Left renal cortex interstitium (tissue), 4 donors: ENCODE results near the gene PLA2G4F. TPM values are rescaled to one million over a fixed set of nuclear protein-coding genes. Genes with fewer than 3 reads are reported as not detected.

Source experiments
- DNase-seq, 4 donors: peaks; one replicate each; pipeline ENCODE4 v3.0.0-alpha.2; 2013; ENCODE audit warnings: low read depth in 4 of 4, low spot score in 2 of 4, missing footprints in 1 of 4
- polyA plus RNA-seq, 4 donors: library from polyadenylated mRNA; unstranded; fragments of 120-200 nt; gene quantifications; one replicate each; pipeline ENCODE4 v1.2.1, GENCODE V29; 2013; ENCODE audit not compliant: insufficient read length in 4 of 4

The PLA2G4F gene
- polyA plus RNA-seq, 4 donors: 20.2 to 40.9 (median 29.1) TPM

DNA sequence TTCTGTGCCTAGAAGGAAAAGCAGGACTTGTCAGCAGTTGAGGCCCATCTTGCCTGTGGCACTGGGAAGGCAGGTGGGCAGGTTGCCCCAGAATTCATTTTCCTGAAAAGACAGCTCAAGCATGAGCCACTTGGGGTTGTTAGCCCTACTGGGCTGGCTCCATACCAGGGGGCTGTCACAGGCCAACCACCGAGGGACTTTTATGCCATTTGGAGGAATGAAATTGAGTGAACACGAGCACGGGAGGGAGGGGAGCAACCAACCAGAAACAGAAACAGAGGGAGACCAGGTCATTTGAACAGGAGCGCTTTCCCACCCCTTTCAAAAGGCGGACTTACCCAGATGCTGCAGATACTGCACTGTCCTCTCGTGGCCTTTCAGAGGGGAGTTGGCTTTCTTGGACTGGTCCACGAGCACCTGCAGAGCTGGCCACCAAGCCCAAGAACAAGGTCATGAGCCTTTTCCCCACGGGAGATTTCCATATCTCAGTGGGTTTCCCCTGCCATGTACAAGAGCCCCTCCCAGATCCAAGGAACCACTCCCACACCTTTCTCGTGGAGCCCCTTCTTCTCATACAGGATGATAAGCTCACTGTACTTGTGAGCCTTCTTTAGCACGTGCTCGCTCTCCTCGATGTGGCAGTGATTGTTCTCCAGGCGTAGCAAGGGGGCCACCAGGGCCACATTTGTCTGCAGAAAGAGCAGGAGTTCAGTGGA, 9.9 kb upstream of the PLA2G4F start:
- DNase-seq: no peak

DNA sequence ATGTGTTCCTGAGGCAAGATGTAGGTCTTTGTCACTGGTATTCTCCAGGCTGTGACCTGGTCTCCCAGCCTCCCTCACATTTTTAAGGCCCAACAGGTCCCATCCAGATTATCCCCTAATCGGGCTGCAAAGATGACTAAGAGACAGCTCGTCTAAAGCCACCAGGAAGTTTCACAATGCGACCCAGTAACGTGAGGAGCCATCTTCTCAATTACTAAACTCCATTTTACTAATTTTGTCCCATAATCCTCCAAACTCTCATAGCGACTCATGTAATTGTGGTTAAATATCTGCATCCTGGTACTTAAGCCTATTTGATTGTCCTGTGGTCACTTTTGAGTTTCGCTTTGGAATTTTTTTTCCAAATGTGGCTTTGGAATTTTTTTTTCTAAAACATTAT, 8.7 kb upstream of the PLA2G4F start:
- no peak for DNase-seq

DNA sequence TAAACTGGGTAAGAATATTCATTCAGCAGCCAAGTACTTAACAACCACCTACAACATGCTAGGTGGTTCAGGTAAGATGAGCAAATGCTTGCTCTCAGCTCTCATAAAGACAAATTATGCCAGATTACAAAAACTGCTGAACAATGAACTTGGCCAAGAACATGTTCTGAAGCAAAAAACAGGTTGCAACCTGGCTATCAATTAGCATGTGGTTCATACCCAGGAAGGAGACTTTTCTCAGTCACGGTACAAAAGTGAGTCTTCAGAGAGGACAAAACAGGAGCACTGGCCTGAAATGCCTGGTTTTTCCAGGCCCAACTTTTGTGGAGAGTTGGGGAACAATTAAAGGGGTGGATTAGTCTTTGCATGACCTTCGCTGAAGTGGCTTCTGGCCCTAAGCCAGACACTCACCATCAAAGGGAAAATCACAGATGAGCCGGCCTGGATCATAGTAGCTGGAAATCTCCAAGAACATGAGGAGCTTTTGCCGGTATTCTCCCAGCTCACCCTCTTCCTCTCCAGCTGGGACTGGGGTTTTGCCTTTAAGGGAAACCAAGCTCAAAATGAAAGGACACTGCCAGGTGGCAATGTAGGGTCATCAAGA, 7.6 kb upstream of the PLA2G4F start:
- DNase-seq: no peak

DNA sequence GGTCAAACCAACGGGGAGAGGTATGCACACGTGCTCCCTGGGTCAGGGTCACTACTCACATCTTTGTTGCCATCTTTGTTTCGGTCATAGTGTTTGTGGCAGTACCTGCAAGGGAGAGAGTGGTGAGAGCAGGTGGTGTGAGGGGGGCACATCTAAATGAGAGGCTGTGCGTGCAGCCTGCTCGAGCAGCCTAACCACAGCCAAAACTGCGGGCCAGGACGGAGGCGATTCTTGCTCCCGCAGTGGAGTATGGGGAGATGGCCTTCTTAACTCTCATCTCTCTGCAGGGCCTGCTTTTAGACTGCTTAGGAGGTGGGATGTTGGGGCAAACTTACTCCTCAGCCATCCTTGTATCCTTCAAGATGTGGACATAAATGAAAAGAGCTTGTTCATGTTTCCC, 6.9 kb upstream of the PLA2G4F start:
- DNase-seq: no peak

DNA sequence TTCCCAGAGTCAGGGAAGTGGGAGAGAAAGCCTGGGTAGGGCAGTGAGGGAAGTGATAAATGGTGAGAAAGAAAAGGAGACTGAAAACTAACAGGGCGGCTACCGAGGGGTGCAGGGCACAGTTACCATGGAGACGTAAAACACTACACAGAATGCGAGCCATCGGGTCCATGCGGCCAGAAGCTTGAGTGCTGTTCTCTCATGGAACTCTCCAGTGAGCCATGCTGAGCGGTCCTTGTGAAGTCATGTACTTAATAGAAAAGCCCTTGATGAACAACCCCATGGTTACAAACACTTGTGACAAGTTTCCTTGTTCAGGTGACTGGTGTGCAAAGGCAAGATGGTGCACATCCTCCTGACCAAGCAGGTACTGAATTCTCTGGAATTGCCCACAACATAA, 3.7 kb upstream of the PLA2G4F start:
- DNase-seq: no peak

DNA sequence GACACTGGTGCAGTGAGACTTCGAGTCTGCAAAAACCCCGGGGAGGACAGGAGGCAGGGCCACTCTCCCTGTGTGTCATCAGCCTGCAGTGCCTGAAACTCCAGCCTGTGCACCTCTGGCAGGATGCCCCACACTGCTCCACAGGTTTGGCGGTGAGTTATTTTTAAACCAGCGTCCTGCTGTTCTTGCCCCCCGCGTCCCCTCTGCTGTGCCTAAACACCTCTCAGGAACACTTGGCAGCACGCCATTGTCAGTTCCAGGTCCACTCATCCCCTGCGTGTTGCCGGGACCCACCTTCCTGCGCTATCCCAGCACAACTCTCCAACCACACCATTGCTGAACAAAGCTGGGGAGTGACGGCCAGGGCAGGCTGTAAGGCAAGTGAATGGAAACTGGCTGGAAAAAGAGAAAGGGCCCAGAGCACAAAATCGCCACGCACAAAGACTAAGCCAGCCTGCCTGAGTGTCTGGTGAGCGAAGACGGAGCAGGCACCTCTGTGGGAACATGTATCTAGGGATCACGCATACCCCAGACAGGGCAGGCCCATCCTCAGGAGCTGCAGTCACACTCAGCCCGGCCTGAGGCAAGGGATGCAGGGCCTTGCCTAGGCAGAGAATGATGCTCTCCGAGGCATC, 3.1 kb upstream of the PLA2G4F start:
- DNase-seq: no peak

DNA sequence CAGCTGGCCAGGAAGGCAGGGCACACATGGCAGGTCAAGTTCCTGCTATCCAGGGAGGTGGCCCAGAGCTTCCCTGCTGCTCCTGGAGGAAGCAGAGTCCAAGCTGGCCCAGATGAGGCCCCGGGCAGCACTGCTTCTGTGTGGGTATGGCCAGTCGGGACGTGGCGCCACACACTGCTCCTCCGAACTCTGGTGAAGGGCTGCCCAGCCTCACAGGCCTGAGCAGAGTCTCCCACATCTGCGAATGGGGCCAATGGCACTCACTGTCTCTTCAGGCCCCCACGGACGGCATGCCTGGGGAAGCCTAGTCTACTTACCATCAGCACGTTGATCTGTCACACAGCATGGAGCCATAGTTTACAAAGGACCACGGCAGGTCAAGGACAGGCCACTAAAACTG, 2.5 kb upstream of the PLA2G4F start:
- no peak for DNase-seq

DNA sequence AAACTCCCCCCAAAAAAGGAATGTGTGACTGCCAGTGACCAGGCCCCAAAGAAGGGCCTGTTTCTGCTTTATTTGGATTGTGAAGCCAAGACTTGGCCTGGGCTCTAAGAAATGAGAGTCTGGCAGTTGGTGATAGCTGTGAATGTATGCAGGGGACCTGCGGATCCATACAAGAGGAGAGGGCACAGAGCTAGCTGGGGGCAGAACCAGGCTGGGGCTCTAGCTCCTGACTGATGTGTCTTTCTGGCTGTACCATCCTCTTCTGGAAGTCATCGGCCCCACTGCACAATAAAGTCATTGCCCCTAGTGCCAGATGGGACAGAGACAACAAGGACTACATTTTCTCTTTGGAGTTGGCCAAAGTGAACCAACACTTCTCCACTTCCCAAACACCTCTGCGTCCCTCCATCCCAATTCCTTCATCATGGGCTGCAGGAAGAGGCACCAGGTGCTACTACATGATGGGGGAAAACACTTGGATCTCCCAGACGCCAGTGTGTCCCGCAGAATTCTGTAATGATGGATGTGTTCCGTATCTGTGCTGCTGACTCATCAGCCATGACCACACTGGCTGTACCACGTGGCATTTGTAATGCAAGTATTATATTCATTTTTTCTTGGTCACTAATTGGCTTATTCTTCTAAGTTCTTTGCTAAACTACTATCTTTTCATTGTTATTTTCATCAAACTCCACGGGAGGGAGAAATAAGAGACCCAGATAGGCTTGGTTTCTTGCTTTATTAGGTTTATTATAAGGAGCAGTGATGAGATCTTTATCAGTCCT, 1.7 kb upstream of the PLA2G4F start:
- no peak for DNase-seq

DNA sequence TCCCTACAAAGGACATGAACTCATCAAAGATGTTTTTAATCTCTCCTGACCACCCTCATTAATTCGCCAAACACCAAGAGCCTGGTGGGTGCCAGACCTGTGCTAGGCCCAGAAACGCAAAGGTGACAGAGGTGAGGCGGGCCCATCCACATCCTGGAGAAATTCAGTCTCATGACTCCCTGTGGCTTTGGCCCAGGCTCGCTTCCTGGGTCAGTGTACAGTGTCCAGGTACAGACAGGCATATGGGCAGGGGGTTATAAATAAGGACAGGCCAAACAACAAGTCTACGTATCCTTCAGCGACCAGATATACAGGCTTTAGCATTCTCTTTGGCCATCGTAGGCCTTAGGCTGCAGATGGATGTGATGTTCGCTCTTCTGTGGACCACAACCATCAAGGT, 945 bp upstream of the PLA2G4F start:
- DNase-seq: no peak

DNA sequence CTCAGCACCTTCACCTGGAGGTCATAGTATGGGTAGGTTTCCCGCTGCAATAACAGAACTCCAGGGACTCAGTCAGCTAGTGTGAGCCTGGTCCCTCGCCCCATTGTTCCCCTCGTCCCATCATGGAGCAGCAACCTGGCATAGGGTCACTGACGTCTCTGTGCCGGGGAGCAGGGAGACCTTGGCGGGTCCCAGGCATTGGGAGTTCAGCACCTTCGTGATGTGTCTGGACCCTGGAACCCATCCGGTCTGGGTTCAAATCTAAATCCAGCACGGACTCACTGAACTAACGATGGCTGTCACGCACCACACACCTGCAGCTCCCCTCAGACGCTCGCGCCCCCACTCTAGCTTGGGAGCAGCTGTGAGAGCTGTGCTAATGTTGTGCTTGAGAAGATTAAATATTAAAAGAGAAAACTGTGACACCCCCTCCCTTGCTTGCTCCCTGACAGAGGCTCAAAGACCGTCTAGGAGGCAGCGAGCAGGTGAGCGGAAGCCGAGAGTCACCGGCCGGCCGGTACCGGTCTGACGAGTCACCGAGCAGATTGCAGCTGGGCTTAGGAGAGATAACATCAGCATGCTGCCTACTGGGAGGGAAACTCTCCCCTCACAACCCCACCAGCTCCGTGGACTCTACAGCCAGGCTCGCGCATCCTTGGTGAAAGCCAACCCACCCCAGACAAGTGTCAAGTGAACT, 742 bp downstream of the PLA2G4F start:
- no peak for DNase-seq

DNA sequence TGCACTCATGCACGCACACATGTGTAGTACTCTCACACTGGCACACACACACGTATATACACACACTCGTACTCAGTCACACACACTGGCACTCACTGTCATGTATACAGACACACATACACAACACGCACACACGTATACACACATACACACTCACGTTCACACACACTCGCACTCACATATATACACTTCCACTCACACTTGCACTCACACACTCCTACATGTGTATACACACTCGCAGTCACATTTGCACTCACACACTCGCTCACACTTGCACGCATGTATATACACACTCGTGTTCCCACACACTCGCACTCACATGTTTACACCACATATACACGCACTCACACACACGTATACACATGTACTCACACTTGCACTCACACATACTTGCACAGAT, 1.5 kb downstream of the PLA2G4F start:
- no peak for DNase-seq

DNA sequence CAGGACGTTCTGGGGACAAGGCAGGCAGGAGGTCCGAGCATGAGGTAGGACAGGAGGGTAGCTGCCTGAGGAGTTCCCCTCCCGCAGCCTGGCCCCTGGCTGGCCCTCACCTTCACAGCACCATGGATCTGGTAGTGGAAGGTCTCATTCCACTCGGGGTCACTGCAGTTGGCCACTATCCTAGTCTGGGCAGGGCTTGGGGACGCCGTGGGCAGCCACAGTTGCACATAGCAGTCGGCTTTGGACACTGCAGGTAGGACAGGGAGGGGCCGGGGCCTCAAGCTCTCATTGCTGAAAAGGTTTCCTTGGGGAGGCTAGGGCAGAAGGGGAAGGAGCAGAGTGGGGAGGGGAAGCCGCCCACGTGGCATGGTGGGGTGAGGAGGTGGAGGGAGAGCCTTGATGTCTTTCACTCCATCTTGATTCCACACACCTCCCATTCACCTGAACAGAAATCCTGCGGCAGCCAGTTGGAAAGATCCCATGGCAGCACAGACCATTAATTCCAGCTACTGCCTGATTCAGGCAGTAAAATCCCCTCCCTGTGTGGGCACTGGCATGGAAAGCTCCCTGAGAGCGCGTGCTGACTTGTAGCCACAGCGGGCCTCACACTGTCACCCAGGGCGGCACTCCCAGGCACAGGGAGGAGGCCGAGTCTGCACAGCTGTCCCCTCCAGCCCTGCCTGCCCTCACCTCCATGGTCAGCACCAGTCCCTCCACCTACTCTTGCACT, 2.1 kb downstream of the PLA2G4F start:
- peak; percentile 45 to 70 (median 52) for DNase-seq

DNA sequence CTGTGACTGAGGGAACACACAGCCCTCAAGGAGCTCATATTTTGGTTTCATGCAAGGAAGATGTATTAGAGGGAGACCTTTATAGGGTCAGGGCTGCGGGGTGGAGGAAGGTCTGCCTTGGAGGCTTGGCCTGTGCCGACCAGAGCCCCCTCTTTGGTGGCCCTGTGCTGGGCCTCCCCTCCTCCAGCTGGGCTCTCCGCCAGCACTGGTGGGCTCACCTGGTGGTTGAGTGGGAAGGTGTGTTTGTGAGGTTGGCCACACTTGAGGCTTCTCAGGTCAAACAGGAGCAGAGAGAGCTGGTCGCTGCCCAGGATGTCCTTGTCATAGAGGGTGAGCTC, 2.6 kb downstream of the PLA2G4F start:
- no peak for DNase-seq

DNA sequence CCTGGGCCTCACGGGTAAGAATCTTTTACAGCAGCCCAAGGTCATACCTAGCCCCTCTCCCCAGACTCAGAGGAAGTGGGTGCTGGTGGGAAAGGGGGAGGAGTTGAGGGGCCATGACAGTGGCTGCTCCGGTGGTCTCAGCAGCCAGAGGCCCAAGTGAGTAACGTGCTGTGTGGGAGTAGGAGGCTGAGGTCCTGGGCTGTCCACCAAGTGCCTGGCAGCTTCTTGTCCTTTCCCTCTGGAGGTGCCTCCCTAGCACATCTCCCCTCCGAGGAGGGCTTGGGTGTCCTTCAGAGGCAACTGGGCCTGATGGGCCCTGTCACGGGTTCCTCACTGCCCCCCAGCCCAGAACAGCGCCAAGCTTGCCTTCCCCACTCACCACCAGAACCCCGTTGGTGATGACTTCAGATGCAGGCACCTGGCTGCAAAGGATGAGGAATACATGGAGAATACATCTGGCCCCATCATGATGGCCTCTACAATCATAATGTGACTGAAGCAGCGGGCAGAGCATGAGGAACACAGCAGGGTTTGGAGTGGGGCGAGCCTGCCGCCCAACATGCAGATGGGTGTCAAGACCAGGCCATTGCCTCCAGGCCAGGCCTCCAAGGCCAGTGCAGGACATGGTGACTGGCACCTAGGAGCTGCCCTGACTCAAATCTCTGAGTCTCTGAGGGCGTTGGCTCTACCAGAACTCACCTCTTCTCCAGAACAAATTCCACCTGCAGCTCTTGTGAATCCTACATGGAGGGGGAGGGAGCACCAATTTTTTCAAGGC, 3.3 kb downstream of the PLA2G4F start:
- no peak for DNase-seq

DNA sequence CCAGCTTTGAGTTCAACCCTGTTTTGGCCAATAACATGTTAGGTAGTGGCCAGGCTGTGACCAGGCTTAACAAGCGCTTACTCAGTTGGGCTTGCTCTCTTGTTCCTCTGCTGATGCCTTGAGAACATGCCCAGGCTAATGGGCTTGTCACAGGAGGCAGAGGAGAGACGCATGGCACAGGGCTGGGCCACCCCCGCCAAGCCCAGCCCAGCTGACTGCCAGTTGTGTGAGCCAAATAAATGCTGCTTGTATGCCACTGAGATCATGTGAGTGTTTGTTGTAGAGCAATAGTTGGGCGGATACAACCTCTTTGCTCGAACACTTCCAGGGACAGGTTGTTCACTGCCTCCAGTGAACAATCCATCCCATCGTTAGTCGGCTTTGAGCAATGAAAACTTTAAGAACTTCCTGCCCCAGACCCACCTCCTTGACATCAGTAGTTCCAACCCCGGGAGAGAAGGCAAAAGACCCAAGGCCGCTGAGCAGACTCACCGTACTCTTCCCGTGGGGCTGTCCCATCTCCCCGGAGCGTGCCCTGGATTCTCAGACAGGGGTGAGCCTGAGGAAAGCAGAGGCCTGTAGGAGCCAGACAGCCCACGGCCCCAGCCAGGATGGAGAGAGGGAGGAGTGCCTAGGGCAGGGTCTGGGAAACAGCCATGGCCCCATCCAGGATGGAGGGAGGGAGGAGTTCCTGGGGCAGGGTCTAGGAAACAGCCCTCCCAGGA, 4.1 kb downstream of the PLA2G4F start:
- no peak for DNase-seq

DNA sequence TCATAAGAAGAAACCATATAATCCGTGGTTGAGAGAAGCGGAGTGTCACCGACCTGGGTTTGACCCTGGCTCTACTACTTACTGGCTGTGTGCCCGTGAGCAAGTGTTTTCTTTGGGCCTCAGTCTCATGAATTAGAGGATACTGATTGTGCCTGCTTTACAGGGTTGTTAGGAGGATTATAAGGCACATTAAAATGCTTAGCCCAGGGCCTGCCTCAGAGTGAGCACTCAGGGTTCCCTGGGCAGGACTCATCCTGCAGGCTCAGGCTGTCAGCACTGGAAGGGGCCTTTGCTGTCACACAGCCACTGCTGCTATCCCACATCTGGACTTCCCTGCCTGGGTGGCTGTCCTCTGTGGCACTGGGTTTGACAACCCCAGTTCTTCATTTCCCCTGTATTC, 4.7 kb downstream of the PLA2G4F start:
- no peak for DNase-seq

DNA sequence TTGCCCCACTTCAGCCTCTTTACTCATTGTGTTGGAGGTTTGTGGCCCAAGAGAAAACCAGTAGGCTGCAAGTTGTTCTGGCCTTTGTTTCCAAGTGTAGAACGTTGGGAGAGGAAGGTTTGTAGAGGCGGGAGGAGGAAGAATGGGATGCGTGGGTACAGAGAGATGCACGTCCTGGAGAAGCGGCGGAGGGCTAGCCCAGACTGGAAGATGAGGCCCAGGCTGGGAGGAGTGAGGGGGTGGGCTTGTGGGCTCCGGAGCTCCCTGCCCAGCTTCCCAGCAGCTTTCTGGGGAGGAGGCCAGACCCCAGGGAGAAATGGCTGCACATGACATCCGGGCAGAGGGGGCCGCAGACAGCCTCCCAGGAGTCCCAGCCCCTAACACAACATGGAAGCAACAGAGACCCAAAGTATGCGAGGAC, 5.3 kb downstream of the PLA2G4F start:
- no peak for DNase-seq

DNA sequence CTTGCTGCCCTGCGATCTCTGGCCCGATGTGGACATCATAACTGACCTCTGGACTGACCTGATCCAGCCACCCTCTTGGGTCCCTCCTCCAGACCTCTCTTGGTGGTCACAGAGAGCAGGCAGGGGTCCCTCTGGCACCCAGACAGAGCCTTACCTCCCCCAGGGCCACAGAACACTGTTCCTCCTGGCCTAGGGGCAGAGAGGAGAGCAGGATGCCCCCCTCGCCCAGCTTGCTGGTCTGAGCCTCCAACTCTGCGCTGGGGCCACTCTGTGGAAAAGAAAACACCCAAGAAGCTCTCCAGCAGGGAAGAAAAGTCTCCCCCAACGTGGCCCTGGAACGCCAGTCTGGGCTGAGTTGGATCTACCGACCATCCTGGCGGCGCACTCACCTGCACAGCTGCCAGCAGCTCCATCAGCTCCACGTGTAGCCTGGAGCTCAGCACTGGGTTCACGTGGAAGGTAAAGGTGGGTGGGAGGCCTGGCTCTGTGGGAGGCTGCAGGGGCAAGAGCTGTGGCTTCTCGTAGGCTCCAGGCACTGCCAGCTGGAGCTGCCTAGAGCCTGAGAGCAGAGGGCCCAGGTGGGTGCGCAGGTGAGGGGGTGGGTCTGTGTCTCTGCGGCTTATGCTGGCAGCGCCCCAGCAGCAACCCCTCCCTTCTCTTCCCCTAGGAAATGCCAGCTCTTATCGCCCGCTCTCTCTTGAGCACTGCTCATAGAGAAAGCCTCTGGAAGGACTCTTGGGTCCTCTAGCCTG, 6.0 kb downstream of the PLA2G4F start:
- no peak for DNase-seq
